SJCRH30 (cell line): ENCODE data around the gene CGNL1. TPM values are rescaled to one million over a fixed set of nuclear protein-coding genes. Genes with fewer than 3 reads are reported as not detected.

Experiments
- DNase-seq, 2 experiments: peaks; one replicate each; pipeline ENCODE4 v3.0.0-alpha.2; 2015 to 2020
- H3K27ac ChIP-seq: fragments of 250-450 bp; sonication (Bioruptor Pico); 2 replicates; pipeline ENCODE4 v1.5.1; 2020; ENCODE audit warnings: mild to moderate bottlenecking, moderate library complexity
- H3K27me3 ChIP-seq: fragments of 250-450 bp; sonication (Bioruptor Pico); 2 replicates; pipeline ENCODE4 v1.5.1; 2020; ENCODE audit warnings: mild to moderate bottlenecking, moderate library complexity
- H3K36me3 ChIP-seq: fragments of 250-450 bp; sonication (Bioruptor Pico); 2 replicates; pipeline ENCODE4 v1.5.1; 2020; ENCODE audit warnings: mild to moderate bottlenecking, moderate library complexity
- H3K4me1 ChIP-seq: fragments of 250-450 bp; sonication (Bioruptor Pico); 2 replicates; pipeline ENCODE4 v1.5.1; 2020; ENCODE audit warnings: mild to moderate bottlenecking, moderate library complexity
- H3K4me3 ChIP-seq: fragments of 250-450 bp; sonication (Bioruptor Pico); 2 replicates; pipeline ENCODE4 v1.5.1; 2020; ENCODE audit warnings: mild to moderate bottlenecking, moderate library complexity
- H3K9me3 ChIP-seq: fragments of 250-450 bp; sonication (Bioruptor Pico); replicated peaks from 2 replicates; pipeline ENCODE4 v1.5.1; 2020; ENCODE audit warnings: mild to moderate bottlenecking, moderate library complexity
- total RNA-seq: library from RNA; depleted of rRNA; stranded (reverse); fragments of >200 nt; shearing (Covaris generic); gene quantifications from 2 replicates; pipeline ENCODE4 v1.2.3, GENCODE V29; 2014

CGNL1 gene
- total RNA-seq, 1 experiment from 2014 or later, result 5.5 TPM

GRCh38 chr15:57411945-57412768 lies 35.9 kb downstream of the CGNL1 start:
- no peak overlapping the region for H3K4me3 ChIP-seq
- H3K27ac ChIP-seq, result no peak overlapping the region
- no peak for DNase-seq
- no peaks in the 10 kb centered on the region for H3K36me3 ChIP-seq
- no peaks in the 10 kb centered on the region for H3K27me3 ChIP-seq
- H3K4me1 ChIP-seq, result peaks cover 6% of the 10 kb centered on the region; the same call in 1 of the 2 replicates
- H3K9me3 ChIP-seq, result no peaks in the 10 kb centered on the region

GRCh38 chr15:57415602-57416001 lies 39.3 kb downstream of the CGNL1 start:
- DNase-seq, result no peak
- Histone ChIP-seq H3K9me3 (no peaks in the 10 kb centered on the region), H3K27ac (no peak overlapping the region), H3K36me3 (no peaks in the 10 kb centered on the region), H3K4me3 (no peak overlapping the region), H3K4me1 (peaks cover 6% of the 10 kb centered on the region; the same call in 1 of the 2 replicates), H3K27me3 (no peaks in the 10 kb centered on the region)

GRCh38 chr15:57418635-57419034 lies 42.3 kb downstream of the CGNL1 start:
- Histone ChIP-seq H3K4me1 (no peaks in the 10 kb centered on the region), H3K9me3 (no peaks in the 10 kb centered on the region), H3K4me3 (no peak overlapping the region), H3K27ac (no peak overlapping the region), H3K27me3 (no peaks in the 10 kb centered on the region), H3K36me3 (no peaks in the 10 kb centered on the region)
- DNase-seq, result no peak

- Histone ChIP-seq H3K27me3 (no peaks in the 10 kb centered on the region), H3K4me1 (no peaks in the 10 kb centered on the region), H3K9me3 (no peaks in the 10 kb centered on the region), H3K27ac (no peak overlapping the region), H3K36me3 (no peaks in the 10 kb centered on the region), H3K4me3 (no peak overlapping the region)
- DNase-seq, result no peak
Observed at GRCh38 chr15:57419335-57419734, 43.0 kb downstream of the CGNL1 start.

GRCh38 chr15:57421110-57421509 lies 44.8 kb downstream of the CGNL1 start:
- no peaks in the 10 kb centered on the region for H3K9me3 ChIP-seq
- no peaks in the 10 kb centered on the region for H3K36me3 ChIP-seq
- H3K27me3 ChIP-seq, result no peaks in the 10 kb centered on the region
- no peak for DNase-seq
- H3K27ac ChIP-seq, result no peak overlapping the region
- H3K4me3 ChIP-seq, result no peak overlapping the region
- H3K4me1 ChIP-seq, result no peaks in the 10 kb centered on the region

- H3K36me3 ChIP-seq, result no peaks in the 10 kb centered on the region
- H3K9me3 ChIP-seq, result no peaks in the 10 kb centered on the region
- DNase-seq, result no peak
- no peaks in the 10 kb centered on the region for H3K27me3 ChIP-seq
- H3K4me3 ChIP-seq, result no peak overlapping the region
- no peaks in the 10 kb centered on the region for H3K4me1 ChIP-seq
- H3K27ac ChIP-seq, result no peak overlapping the region
Observed at GRCh38 chr15:57421551-57421950, 45.2 kb downstream of the CGNL1 start.

GRCh38 chr15:57422113-57422754 lies 45.9 kb downstream of the CGNL1 start:
- Histone ChIP-seq H3K4me3 (no peak overlapping the region), H3K36me3 (no peaks in the 10 kb centered on the region), H3K4me1 (peaks cover 3% of the 10 kb centered on the region), H3K9me3 (no peaks in the 10 kb centered on the region), H3K27ac (no peak overlapping the region), H3K27me3 (no peaks in the 10 kb centered on the region)
- no peak for DNase-seq

- Histone ChIP-seq H3K36me3 (no peaks in the 10 kb centered on the region), H3K27me3 (no peaks in the 10 kb centered on the region), H3K4me3 (no peak overlapping the region), H3K27ac (no peak overlapping the region), H3K9me3 (no peaks in the 10 kb centered on the region), H3K4me1 (peaks cover 17% of the 10 kb centered on the region)
- no peak for DNase-seq
Observed at GRCh38 chr15:57423599-57424140, 47.4 kb downstream of the CGNL1 start.

- Histone ChIP-seq H3K4me1 (peaks cover 17% of the 10 kb centered on the region), H3K27ac (no peak overlapping the region)
- no peak for DNase-seq
Observed at GRCh38 chr15:57424628-57425405, 48.5 kb downstream of the CGNL1 start.

GRCh38 chr15:57425842-57426241 lies 49.5 kb downstream of the CGNL1 start:
- Histone ChIP-seq H3K9me3 (no peaks in the 10 kb centered on the region), H3K27me3 (no peaks in the 10 kb centered on the region), H3K4me1 (peaks cover 17% of the 10 kb centered on the region), H3K4me3 (no peak overlapping the region), H3K27ac (no peak overlapping the region), H3K36me3 (no peaks in the 10 kb centered on the region)
- DNase-seq, result no peak

More at GRCh38 chr15:57424628-57425405, 48.5 kb downstream of the CGNL1 start:
- H3K36me3 ChIP-seq, result no peaks in the 10 kb centered on the region
- H3K9me3 ChIP-seq, result no peaks in the 10 kb centered on the region
- no peak overlapping the region for H3K4me3 ChIP-seq
- H3K27me3 ChIP-seq, result no peaks in the 10 kb centered on the region

- peak; percentile 22 to 27 for DNase-seq
Observed at GRCh38 chr15:57427367-57427821, 51.1 kb downstream of the CGNL1 start.

GRCh38 chr15:57432141-57432741 lies 55.9 kb downstream of the CGNL1 start:
- Histone ChIP-seq H3K4me3 (peak overlapping the region; percentile 47), H3K27ac (peak overlapping the region; percentile 77), H3K4me1 (peaks cover 46% of the 10 kb centered on the region), H3K27me3 (no peaks in the 10 kb centered on the region), H3K36me3 (no peaks in the 10 kb centered on the region), H3K9me3 (no peaks in the 10 kb centered on the region)
- peak; percentile 72 to 81 for DNase-seq

More at GRCh38 chr15:57427367-57427821, 51.1 kb downstream of the CGNL1 start:
- Histone ChIP-seq H3K27me3 (no peaks in the 10 kb centered on the region), H3K27ac (peak overlapping the region; percentile 14; the same call in 1 of the 2 replicates), H3K9me3 (no peaks in the 10 kb centered on the region), H3K36me3 (no peaks in the 10 kb centered on the region), H3K4me1 (peaks cover 29% of the 10 kb centered on the region), H3K4me3 (no peak overlapping the region)

GRCh38 chr15:57436166-57436565 lies 59.9 kb downstream of the CGNL1 start:
- Histone ChIP-seq H3K27ac (no peak overlapping the region), H3K4me3 (no peak overlapping the region), H3K27me3 (no peaks in the 10 kb centered on the region), H3K4me1 (peaks cover 45% of the 10 kb centered on the region), H3K36me3 (no peaks in the 10 kb centered on the region), H3K9me3 (no peaks in the 10 kb centered on the region)
- no peak for DNase-seq

GRCh38 chr15:57436961-57437360 lies 60.7 kb downstream of the CGNL1 start:
- Histone ChIP-seq H3K4me1 (peaks cover 44% of the 10 kb centered on the region), H3K4me3 (no peak overlapping the region), H3K27ac (no peak overlapping the region), H3K36me3 (no peaks in the 10 kb centered on the region), H3K9me3 (no peaks in the 10 kb centered on the region), H3K27me3 (no peaks in the 10 kb centered on the region)
- DNase-seq, result no peak
